Tongue (tissue), 2 donors: ENCODE results near the gene CEP70. TPM values are rescaled to one million over a fixed set of nuclear protein-coding genes. Genes with fewer than 3 reads are reported as not detected.
"Not testable (repeated sequence)": the region's sequence is repeated elsewhere in the genome, so short reads cannot be mapped to it uniquely, and the experiment has no call there.

Experiments used
- DNase-seq: peaks from one replicate; pipeline ENCODE4 v3.0.0-alpha.2; 2015
- total RNA-seq: library from RNA; depleted of rRNA; stranded (reverse); fragments of >200 nt; gene quantifications from one replicate; pipeline ENCODE4 v1.2.3, GENCODE V29; 2014

CEP70 gene
- total RNA-seq: 57.7 TPM

DNA sequence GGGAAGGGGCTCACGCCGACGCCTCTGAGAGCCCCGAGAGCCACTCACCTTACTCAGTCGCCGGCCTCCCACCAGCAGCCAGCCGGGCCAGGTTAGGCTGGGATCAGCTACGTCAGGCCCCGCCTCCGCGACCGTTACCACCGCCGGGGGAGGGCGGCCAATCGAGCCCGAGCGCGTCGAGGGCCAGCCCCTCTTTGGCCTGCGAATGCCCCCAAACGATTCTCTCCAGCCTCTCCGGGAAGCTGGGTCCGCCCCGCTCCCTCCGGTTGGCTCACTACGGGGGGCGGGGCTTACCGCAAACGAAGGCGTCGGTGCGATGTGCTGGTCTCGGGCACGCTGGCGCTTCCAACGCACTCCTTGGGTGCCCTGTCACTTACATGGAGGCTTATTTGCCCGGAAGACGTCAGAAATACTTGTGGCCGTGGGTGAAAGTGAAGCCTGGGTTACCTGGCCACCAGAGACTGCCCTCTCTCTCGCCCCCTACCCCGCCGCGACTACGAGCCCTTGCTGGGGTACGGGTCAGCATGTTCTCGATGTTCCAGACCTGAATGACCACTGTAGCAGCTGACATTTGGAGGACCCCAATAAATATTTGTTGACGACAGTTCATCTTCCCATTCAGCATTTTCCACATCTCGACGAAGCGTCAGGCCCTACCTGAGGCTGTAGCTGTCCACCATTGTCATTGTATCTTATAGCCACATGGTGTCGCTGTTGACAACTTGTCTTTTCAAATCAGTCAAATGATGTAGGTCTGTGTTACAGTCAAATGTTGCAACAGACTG lies at the start of gene CEP70:
TSS of gene CEP70 (minus strand) at position 111 of the 785 bp plus-strand sequence. CDS start 21,333 bp downstream, outside the sequence.
- DNase-seq: peak; percentile 98

DNA sequence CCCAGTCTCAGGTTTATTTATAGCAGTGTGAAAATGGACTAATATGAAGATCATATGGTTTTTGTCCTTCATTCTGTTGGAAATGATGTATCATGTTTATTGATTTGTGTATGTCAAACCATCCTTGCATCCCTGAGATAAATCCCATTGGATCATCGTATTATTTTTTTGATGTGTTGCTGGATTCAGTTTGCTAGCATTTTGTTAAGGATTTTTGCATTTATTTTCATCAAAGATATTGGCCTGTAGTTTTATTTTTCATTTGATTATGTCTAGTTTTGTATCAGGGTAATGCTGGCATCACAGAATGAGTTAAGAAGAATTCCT lies 48.8 kb upstream of the CEP70 start:
- DNase-seq: no peak

DNA sequence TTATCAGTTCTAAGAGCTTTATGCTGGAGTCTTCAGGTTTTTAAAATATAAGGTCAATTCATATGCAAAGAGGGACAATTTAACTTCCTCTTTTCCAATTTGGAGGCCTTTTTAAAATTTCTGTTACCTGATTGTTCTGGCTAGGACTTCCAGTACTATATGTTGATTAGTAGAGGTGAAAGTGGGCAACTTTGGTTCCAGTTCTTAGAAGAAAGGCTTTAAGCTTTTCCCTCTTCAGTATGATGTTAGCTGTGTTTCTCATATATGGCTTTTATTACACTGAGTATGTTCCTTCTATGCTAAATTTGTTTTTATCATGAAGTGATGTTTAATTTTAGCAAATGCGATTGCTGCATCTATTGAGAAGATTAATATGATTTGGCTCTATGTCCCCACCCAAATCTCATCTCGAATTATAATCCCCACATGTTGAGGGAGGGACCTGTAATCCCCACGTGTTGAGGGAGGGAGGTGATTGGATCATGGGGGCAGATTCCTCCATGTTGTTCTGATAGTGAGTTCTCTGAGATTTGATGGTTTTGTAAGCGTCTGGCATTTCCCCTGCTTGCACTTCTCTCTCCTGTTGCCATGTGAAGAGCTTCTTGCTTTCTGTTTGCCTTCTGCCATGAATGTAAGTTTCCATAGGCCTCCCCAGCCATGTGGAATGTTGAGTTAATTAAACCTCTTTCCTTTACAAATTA lies 48.3 kb upstream of the CEP70 start:
- DNase-seq: no peak

GRCh38 chr3:138640537-138640936 lies 46.5 kb upstream of the CEP70 start:
- no peak for DNase-seq

DNA sequence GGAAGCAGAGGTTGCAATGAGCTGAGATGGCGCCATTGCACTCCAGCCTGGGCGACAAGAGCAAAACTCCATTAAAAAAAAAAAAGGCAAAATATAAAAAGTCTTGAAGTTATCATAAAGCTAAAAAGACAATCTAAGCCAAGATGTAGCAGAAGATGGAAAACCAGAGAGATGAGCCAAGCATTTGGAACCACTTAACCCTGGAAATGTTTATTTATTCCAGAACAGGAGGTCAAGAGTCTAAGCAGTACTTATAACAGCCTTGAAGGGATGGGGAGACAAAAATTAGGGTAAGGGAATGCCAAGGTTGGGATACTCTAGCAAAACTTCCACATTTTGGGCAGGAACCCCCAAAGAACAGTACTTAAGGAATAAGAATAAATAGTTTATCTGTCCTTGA lies 44.6 kb upstream of the CEP70 start:
- peak; percentile 26 for DNase-seq

DNA sequence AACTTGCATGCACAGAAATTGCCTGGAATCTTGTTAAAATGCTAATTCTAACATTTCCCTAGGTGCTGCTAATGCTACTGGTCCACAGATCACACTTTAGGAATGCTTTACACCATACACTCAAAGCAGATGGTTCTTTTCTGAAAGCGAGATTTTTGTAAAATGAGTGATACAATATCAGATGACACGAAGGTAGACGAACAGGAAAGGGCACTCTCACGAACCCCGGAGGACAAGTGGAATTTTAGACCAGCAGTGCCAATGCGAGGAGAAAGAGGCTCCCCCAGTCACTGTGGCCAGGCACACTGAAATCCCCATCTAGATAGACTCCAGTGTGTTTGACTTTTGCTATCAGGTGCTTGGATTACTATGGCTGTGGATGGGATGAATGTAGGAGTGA lies 35.5 kb upstream of the CEP70 start:
- no peak for DNase-seq

GRCh38 chr3:138625707-138626365 lies 31.8 kb upstream of the CEP70 start:
- no peak for DNase-seq

DNA sequence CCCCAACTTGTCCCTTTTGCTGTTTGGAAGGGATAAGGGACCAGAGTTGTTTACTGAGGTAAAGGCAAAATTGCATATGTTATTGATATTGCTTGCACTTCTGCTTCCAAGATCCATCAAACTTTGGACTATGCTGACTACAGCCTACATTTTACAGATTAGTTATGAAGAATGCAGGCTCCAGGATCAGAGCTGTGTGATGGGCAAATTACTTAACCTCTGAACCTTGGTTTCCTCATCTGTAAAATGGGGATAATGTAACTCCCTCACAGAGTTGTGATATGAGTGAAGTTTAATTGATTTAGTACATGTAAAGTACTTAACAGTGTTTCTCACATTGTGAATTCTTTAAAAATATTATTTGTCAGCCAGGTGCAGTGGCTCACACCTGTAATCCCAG lies 30.5 kb upstream of the CEP70 start:
- DNase-seq: no peak

- DNase-seq: no peak
Measured at GRCh38 chr3:138620431-138620830, 26.4 kb upstream of the CEP70 start.

- DNase-seq: no peak
Measured at GRCh38 chr3:138615462-138615861, 21.4 kb upstream of the CEP70 start.

GRCh38 chr3:138609898-138610266 lies 15.8 kb upstream of the CEP70 start:
- DNase-seq: no peak

- peak; percentile 82 for DNase-seq
Measured at GRCh38 chr3:138608322-138609135, 14.5 kb upstream of the CEP70 start, which contains the start of gene FAIM. FAIM (plus strand) TSS chr3:138608771; CDS start chr3:138619727, 10,956 bp downstream.

- DNase-seq: not testable (repeated sequence)
Measured at GRCh38 chr3:138604106-138604595, 10.1 kb upstream of the CEP70 start.

DNA sequence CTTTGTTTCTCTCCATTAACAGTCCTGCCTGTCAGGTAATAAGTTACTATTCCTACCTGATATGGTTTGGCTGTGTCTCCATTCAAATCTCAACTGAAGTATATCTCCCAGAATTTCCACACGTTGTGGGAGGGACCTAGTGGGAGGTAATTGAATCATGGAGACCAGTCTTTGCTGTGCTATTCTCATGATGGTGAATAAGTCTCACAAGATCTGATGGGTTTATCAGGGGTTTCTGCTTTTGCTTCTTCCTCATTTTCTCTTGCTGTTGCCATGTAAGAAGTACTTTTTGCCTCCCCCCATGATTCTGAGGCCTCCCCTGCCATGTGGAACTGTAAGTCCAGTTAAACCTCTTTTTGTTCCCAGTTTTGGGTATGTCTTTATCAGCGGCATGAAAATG lies 7.6 kb upstream of the CEP70 start:
- DNase-seq: not testable (repeated sequence)

GRCh38 chr3:138600100-138600745 lies 6.2 kb upstream of the CEP70 start:
- DNase-seq: no peak

GRCh38 chr3:138598534-138598933 lies 4.5 kb upstream of the CEP70 start:
- DNase-seq: no peak

GRCh38 chr3:138597186-138597976 lies 3.3 kb upstream of the CEP70 start:
- DNase-seq: not testable (repeated sequence)

DNA sequence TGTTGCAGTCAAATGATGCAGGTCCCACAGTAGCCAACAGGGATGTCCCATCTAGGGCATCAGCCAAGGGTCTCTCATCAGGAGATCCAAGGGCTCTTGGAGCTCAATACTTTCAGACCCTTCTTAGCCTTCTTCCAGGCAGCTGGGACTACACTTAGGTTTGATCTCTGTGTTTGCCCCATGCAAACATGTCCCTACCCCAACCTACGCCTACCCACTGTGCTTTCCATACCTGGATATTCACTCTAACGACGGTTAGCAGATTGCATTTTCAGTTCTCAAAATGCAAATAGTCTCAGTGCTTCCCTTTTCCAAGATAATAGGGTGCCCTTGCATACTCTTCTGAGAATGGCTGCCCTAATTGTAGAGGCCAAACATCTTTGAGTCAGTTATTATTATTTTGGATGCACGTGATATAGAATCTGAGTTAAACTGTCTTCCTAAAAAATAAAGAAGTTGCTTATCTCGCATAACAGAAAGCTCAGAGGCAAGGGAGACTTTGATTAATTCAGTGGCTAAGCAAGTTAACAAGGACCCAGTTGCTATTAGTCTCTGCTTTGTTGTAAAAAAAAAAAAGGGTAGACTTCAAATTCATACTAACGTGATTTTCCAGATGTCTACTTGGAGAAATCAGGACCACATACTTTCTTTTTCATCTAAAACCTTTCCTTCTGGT lies 1.0 kb upstream of the CEP70 start:
- DNase-seq: no peak

- no peak for DNase-seq
Measured at GRCh38 chr3:138593488-138594149, 441 bp downstream of the CEP70 start.

DNA sequence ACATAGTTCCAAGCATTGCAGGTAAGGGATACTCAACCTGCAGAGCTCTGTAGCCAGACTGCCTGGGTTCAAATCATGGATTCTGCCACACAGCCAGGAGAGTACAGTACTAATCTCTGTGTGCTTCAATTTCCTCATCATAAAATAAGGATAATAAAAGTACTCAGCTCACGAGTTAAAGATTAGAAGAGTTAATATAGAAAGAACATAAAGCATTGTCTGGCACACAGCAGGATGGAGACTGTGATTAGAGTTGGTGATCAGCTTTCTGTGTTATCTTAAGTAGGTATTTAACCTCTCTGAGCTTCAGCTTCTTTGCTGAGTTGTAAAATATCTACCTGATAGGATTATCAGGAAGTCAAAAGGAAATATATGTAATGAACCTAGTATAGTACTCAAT lies 2.7 kb downstream of the CEP70 start:
- DNase-seq: no peak
